K562 (cell line): ENCODE data around the gene ZBTB44. TPM values are rescaled to one million over a fixed set of nuclear protein-coding genes. Genes with fewer than 3 reads are reported as not detected.

Experiments used
- ATAC-seq: fragments of 200-7000 bp; cut with Tn5 transposase; 3 replicates; pipeline ENCODE4 v1.9.1; 2020; ENCODE audit warnings: moderate library complexity
- BruUV-seq: library from RNA; stranded (reverse); fragments of 400-500 nt; replicated peaks from 2 replicates; lab custom pipeline; 2021; lab: Mats Ljungman, UMichigan
- CTCF ChIA-PET: fragments of 300-600 bp; formaldehyde crosslinking; extraction: SDS; loops from one replicate; lab custom pipeline; 2021; ENCODE audit warnings: low intra/inter-chr PET ratio; lab: Yijun Ruan, JAX
- POLR2A ChIA-PET: fragments of 300-600, 350-650 bp; sonication (Branson Sonifier 250); formaldehyde crosslinking; extraction: SDS; loops from one replicate; lab custom pipeline; 2021; ENCODE audit warnings: antibody characterized with exemption, inconsistent platforms; lab: Yijun Ruan, JAX
- DNase-seq, 4 experiments: peaks; one replicate each; pipeline versions ENCODE4 v3.0.0 to v3.0.0-alpha.2; 2011 to 2018; ENCODE audit warnings: low spot score in 3 of 4, mixed read lengths in 3 of 4; ENCODE audit errors: extremely low read depth in 1 of 4
- FAIRE-seq: peaks from 2 replicates; lab custom pipeline; 2011; peaks lifted over from hg19 to GRCh38; lab: Jason Lieb, UNC
- H2AFZ ChIP-seq: 2 replicates; pipeline ENCODE4 v1.6.0; 2011; ENCODE audit warnings: low read depth, low read length, control low read depth, inconsistent platforms
- H3K27ac ChIP-seq: fragments of 200-600 bp; 3 replicates; pipeline ENCODE4 v1.8.0; 2011; ENCODE audit warnings: low read depth, mild to moderate bottlenecking, control low read depth, inconsistent platforms, low read length, moderate library complexity, mixed read lengths; ENCODE audit errors: extremely low read depth
- H3K27me3 ChIP-seq, 2 experiments: fragments of 300-600 bp in 1 of 2; 2 replicates in 1 of 2; 3 replicates in 1 of 2; pipeline versions ENCODE4 v1.6.0 to v1.8.0; 2011; ENCODE audit warnings: inconsistent platforms in 2 of 2, low read length in 2 of 2, mild to moderate bottlenecking in 1 of 2, mixed read lengths in 1 of 2, moderate library complexity in 1 of 2; ENCODE audit not compliant: control insufficient read depth in 2 of 2, insufficient read depth in 2 of 2
- H3K36me3 ChIP-seq: fragments of 300-600 bp; 3 replicates; pipeline ENCODE4 v1.8.0; 2011; ENCODE audit warnings: mild to moderate bottlenecking, low read length, inconsistent platforms; ENCODE audit not compliant: control insufficient read depth, insufficient read depth
- H3K4me1 ChIP-seq, 2 experiments: fragments of 200-600 bp in 1 of 2; replicated peaks in 1 of 2; 2 replicates in 1 of 2; 3 replicates in 1 of 2; pipeline versions ENCODE4 v1.5.1 to v1.8.0; 2011; ENCODE audit warnings: inconsistent platforms in 2 of 2, low read length in 2 of 2, mild to moderate bottlenecking in 1 of 2, mixed read lengths in 1 of 2, moderate library complexity in 1 of 2; ENCODE audit not compliant: control insufficient read depth in 2 of 2, insufficient read depth in 2 of 2
- H3K4me2 ChIP-seq: 2 replicates; pipeline ENCODE4 v1.6.1; 2011; ENCODE audit warnings: low read length, control low read depth, inconsistent platforms, mixed read lengths; ENCODE audit not compliant: insufficient read depth
- H3K4me3 ChIP-seq: fragments of 200-600 bp; sonication (generic), shearing (Covaris generic); 2 replicates; pipeline ENCODE4 v1.5.1; 2016; ENCODE audit warnings: control low read depth, inconsistent platforms
- H3K79me2 ChIP-seq: fragments of 200-600 bp; 3 replicates; pipeline ENCODE4 v1.8.0; 2011; ENCODE audit warnings: low read length, inconsistent platforms; ENCODE audit not compliant: control insufficient read depth, insufficient read depth
- H3K9ac ChIP-seq, 2 experiments: 2 replicates each; pipeline versions ENCODE4 v1.6.0 to v1.6.1; 2011; ENCODE audit warnings: low read depth in 2 of 2, low read length in 2 of 2, control low read depth in 1 of 2, inconsistent platforms in 1 of 2, mild to moderate bottlenecking in 1 of 2, mixed read lengths in 1 of 2; ENCODE audit not compliant: insufficient read depth in 1 of 2
- H3K9me1 ChIP-seq: one replicate; pipeline ENCODE4 v1.6.0; 2011; ENCODE audit warnings: inconsistent platforms, mild to moderate bottlenecking, low read length, moderate library complexity; ENCODE audit not compliant: control insufficient read depth, insufficient read depth
- H3K9me3 ChIP-seq: replicated peaks from 2 replicates; pipeline ENCODE4 v1.5.1; 2011; ENCODE audit warnings: low read depth, low read length, inconsistent platforms; ENCODE audit not compliant: control insufficient read depth, insufficient read depth
- H4K20me1 ChIP-seq: replicated peaks from 2 replicates; pipeline ENCODE4 v1.6.1; 2011; ENCODE audit warnings: low read length, inconsistent platforms, mixed read lengths; ENCODE audit not compliant: control insufficient read depth, insufficient read depth
- CEBPB ChIP-seq: fragments of 450-650 bp; IDR thresholded peaks from 2 replicates; pipeline ENCODE4 v1.6.1; 2016; ENCODE audit warnings: missing genetic modification characterization, missing compliant biosample characterization
- CEBPG ChIP-seq, 3 experiments: fragments of 200-800 bp in 1 of 3; sonication (Bioruptor generic) in 1 of 3; sonication (generic) in 1 of 3; formaldehyde crosslinking in 1 of 3; IDR thresholded peaks in 2 of 3; conservative IDR thresholded peaks in 1 of 3; 2 replicates each; pipeline versions ENCODE4 v1.6.1 to v1.8.0; 2016 to 2022; ENCODE audit warnings: missing compliant biosample characterization in 2 of 3, missing genetic modification characterization in 2 of 3, mild to moderate bottlenecking in 1 of 3, missing genetic modification reagents in 1 of 3
- HDAC1 ChIP-seq, 2 experiments: fragments of 450-650 bp; IDR thresholded peaks; 2 replicates each; pipeline ENCODE4 v1.6.1; 2016 to 2017; ENCODE audit warnings: inconsistent platforms in 1 of 2, mild to moderate bottlenecking in 1 of 2, moderate library complexity in 1 of 2
- HDAC2 ChIP-seq: fragments of 450-650 bp; IDR thresholded peaks from 2 replicates; pipeline ENCODE4 v1.6.1; 2016; ENCODE audit warnings: mild to moderate bottlenecking
- HDGF ChIP-seq: fragments of 450-650 bp; IDR thresholded peaks from 2 replicates; pipeline ENCODE4 v1.6.1; 2016
- KDM2B ChIP-seq: fragments of 250-450 bp; sonication (Bioruptor Pico); IDR thresholded peaks from 2 replicates; pipeline ENCODE4 v1.8.0; 2021; ENCODE audit warnings: mild to moderate bottlenecking, moderate library complexity
- POLR3A ChIP-seq: IDR thresholded peaks from 2 replicates; pipeline ENCODE4 v1.6.1; 2011; ENCODE audit warnings: borderline replicate concordance, mild to moderate bottlenecking, moderate library complexity; ENCODE audit not compliant: insufficient read length, insufficient read depth; ENCODE audit errors: extremely low read depth
- PTRF ChIP-seq: fragments of 450-650 bp; IDR thresholded peaks from 2 replicates; pipeline ENCODE4 v1.6.1; 2016; ENCODE audit warnings: mild to moderate bottlenecking, missing genetic modification characterization, missing compliant biosample characterization
- RBM34 ChIP-seq: fragments of 200-400 bp; formaldehyde crosslinking; IDR thresholded peaks from 2 replicates; pipeline ENCODE4 v1.6.1; 2018; ENCODE audit warnings: low read length, borderline replicate concordance; ENCODE audit not compliant: insufficient read depth
- RUNX1 ChIP-seq: sonication (generic); IDR thresholded peaks from 2 replicates; pipeline ENCODE4 v1.6.1; 2016; ENCODE audit warnings: antibody characterized with exemption, low read depth
- ZNF316 ChIP-seq: fragments of 450-650 bp; IDR thresholded peaks from 2 replicates; pipeline ENCODE4 v1.6.1; 2016
- WGBS: fragments of 100-300 bp; shearing (Covaris generic); methylation state at CpG from one replicate; pipeline ENCODE4 v1.1.6; 2016; ENCODE audit warnings: low coverage, mixed read lengths; ENCODE audit not compliant: insufficient coverage; ENCODE audit errors: missing lambda C conversion rate; 5-methylcytosine and 5-hydroxymethylcytosine counted together
- in situ Hi-C: fragments of 300-500 bp; cut with MboI; formaldehyde crosslinking; loops from 4 replicates; pipeline ENCODE4 v1.15.0; 2018; ENCODE audit warnings: inconsistent platforms, mixed read lengths
- intact Hi-C: fragments of 100-400 bp; cut with micrococcal nuclease; formaldehyde crosslinking; loops from 2 replicates; pipeline ENCODE4 v1.14.2; 2022
- polyA plus RNA-seq, 8 experiments: library from polyadenylated mRNA; depleted of rRNA in 4 of 8; stranded (reverse) in 5 of 8; unstranded in 3 of 8; fragments of >200 nt; fragmentation: Nextera tagmentation in 2 of 8; fragmentation: Illumina TruSeq in 1 of 8; extraction: Ambion mirVana in 2 of 8; extraction: Trizol in 1 of 8; gene quantifications; 2 replicates each; pipeline versions ENCODE4 v1.2.1 to v1.2.3, GENCODE V29; 2011 to 2014; ENCODE audit warnings: inconsistent platforms in 1 of 8, missing spikeins in 1 of 8
- total RNA-seq, 7 experiments: library from RNA; depleted of rRNA in 6 of 7; stranded (reverse); fragments of >200 nt in 6 of 7; fragmentation: Illumina TruSeq in 2 of 7; extraction: Trizol in 2 of 7; gene quantifications; 2 replicates each; pipeline versions ENCODE4 v1.2.1 to v1.2.3, GENCODE V29; 2011 to 2021; ENCODE audit warnings: low replicate concordance in 1 of 7

Gene ZBTB44
- total and polyA plus RNA-seq, 9 of the 15 experiments (the other 6 are each of a cell fraction or from before 2014, with no cell fraction given): 4.7 to 27.1 (median 17.3) TPM

GRCh38 chr11:130312046-130312445 lies 2.7 kb downstream of the ZBTB44 start:
- no peak overlapping the region for H3K4me3 ChIP-seq
- H3K9ac ChIP-seq: no peak overlapping the region
- H3K27me3 ChIP-seq: no peaks in the 10 kb centered on the region
- H3K79me2 ChIP-seq: peaks cover 68% of the 10 kb centered on the region
- H3K4me2 ChIP-seq: no peak overlapping the region; the same call in 1 of the 2 replicates
- in situ Hi-C loops (no loop called here), intact Hi-C loops (no loop called here)
- FAIRE-seq (no peak), ATAC-seq (no peak), DNase-seq (no peak)
- no peaks in the 10 kb centered on the region for H3K9me1 ChIP-seq
- ChIA-PET CTCF (no interaction called here), POLR2A (no interaction called here)
- no peak overlapping the region for H2AFZ ChIP-seq
- no peak for TF ChIP-seq RUNX1
- 0 out of 2 replicates have a peak, but pooled peaks have one; percentile 31 for TF ChIP-seq CEBPB (tag)
- peak; percentile 24; the same call in 1 of the 2 replicates for TF ChIP-seq ZNF316
- H3K9me3 ChIP-seq: no peaks in the 10 kb centered on the region
- H3K4me1 ChIP-seq: peaks cover 16 to 41% of the 10 kb centered on the region in 2 experiments
- no peaks in the 10 kb centered on the region for H3K36me3 ChIP-seq
- H4K20me1 ChIP-seq: peaks cover 11% of the 10 kb centered on the region; the same call in 1 of the 2 replicates
- H3K27ac ChIP-seq: no peak overlapping the region
- BruUV-seq: no TSS peak

DNA sequence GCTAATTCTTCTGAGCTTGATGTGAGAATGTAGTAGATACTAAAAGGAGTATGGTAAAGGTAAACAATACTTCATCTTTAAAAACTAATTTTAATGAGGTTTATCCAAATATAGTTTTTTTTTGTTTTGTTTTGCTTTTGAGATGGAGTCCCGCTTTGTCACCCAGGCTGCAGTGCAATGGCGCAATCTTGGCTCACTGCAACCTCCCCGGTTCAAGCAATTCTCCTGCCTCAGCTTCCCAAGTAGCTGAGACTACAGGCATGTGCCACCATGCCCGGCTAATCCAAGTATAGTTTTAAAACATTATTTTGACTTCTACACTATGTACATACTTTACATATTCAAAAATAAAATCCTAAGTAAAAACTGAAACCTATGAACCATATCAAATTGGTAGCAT lies 4.1 kb downstream of the ZBTB44 start:
- H4K20me1 ChIP-seq: peaks cover 11% of the 10 kb centered on the region; the same call in 1 of the 2 replicates
- ChIA-PET CTCF (no interaction called here), POLR2A (interaction anchor here (1.1 to 1.7 kb wide), 2 partner anchors 10 to 13 kb away, joined by 3 to 4 read pairs; no protein-coding TSS in a partner anchor)
- no peak overlapping the region for H3K9ac ChIP-seq
- no peaks in the 10 kb centered on the region for H3K9me1 ChIP-seq
- H3K36me3 ChIP-seq: no peaks in the 10 kb centered on the region
- H3K9me3 ChIP-seq: no peaks in the 10 kb centered on the region
- no peak for ATAC-seq
- in situ Hi-C loops: no loop called here
- TF ChIP-seq CEBPB (tag) (peak; percentile 87), RBM34 (no peak), HDGF (no peak), CEBPG (CRISPR knock-in tag; IDR thresholded peaks at IDR 0.05) (no peak), CEBPG (tag; conservative IDR thresholded peaks at IDR 0.05 in 1 of 2, IDR thresholded peaks at IDR 0.05 in 1 of 2) (peak in 1 of 2 experiments; percentile 67; a peak in 2 of 4 replicates), PTRF (tag) (no peak), KDM2B (CRISPR knock-in tag) (no peak), HDAC1 (IDR thresholded peaks at IDR 0.05) (no peak), HDAC2 (no peak), POLR3A (no peak)
- 43% methylated on average over 4 of the region's 4 CpGs for WGBS
- intact Hi-C loops: no loop called here
- no peak for FAIRE-seq
- H3K79me2 ChIP-seq: peaks cover 81% of the 10 kb centered on the region
- H3K4me2 ChIP-seq: no peak overlapping the region
- H3K4me1 ChIP-seq: peaks cover 14 to 41% of the 10 kb centered on the region in 2 experiments
- DNase-seq: no peak
- no TSS peak for BruUV-seq
- no peak overlapping the region for H2AFZ ChIP-seq
- no peak overlapping the region for H3K4me3 ChIP-seq
- H3K27ac ChIP-seq: no peak overlapping the region
- no peaks in the 10 kb centered on the region for H3K27me3 ChIP-seq
